ENCODE measurements around the gene ARPC5. TPM values are rescaled to one million over a fixed set of nuclear protein-coding genes. Genes with fewer than 3 reads are reported as not detected.

The ARPC5 gene
- total RNA-seq, 2 donors from 2014 or later, result 120 to 221 TPM

DNA sequence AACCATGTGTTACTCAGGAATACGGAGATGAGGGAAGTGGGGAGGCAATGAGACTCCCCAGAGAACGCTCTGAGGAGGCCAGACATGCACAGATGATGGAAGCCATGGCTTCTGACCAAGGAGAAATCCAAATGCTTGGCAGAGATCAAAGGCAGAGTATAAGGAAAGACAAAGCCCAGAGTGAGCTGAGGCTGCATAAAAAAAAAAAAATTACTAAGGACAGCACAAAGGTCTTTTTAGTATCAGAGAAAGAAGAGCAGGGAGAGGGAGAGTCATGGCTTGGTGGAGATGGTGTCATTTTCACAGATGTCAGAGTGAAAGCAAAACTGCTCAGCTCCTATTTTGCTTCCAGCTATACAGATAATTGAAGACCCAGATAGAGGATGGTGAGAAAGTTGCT lies 37.2 kb downstream of the ARPC5 start:
- no peaks in the 10 kb centered on the region for H3K36me3 Mint-ChIP-seq
- peaks cover 4 to 5% of the 10 kb centered on the region in 2 donors for H3K27me3 Mint-ChIP-seq
- peak; percentile 75 to 88 for ATAC-seq
- H3K4me1 Mint-ChIP-seq (ENCODE audit: low read depth in 2 of 2), result peaks cover 27 to 33% of the 10 kb centered on the region in 2 donors
- peak overlapping the region; percentile 6 to 76 for H3K27ac Mint-ChIP-seq
- H3K9me3 Mint-ChIP-seq, result no peaks in the 10 kb centered on the region
- no peak for DNase-seq (ENCODE audit: low spot score)
- H3K4me3 Mint-ChIP-seq, result peak overlapping the region; percentile 4

DNA sequence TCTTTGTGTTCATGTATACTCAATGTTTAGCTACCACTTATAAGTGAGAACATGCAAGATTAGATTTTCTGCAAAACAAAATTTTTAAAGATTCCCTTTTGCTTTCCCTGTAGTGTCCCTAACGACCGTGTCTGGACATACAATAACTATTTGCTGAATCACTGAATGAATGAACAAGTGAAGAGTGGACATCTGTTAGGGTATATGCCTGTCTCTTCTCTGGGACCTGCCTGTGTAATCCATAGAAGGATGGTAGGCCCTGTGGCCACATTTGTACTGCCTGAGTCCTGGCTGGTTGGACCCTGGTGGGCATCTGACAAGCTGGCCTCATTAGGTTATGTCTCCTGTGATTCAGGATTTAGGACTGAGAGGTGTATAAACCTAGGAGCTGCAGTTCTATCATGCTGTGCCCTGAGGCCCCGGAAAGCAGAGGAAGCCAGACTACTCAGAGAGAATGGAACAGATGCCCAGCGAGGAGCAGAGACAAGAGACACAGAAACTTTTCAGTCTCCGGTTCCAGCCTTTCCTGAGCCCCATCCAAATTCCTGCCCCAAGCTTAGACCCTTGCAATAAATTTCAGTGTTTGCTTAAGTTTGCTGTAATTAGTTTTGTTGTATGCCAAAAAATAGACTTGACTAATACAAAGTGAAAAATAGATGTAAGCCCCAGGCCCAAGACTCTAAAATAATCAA lies 37.8 kb downstream of the ARPC5 start:
- peak overlapping the region; percentile 6 to 76 for H3K27ac Mint-ChIP-seq
- peaks cover 10 to 11% of the 10 kb centered on the region in 2 donors for H3K27me3 Mint-ChIP-seq
- peak overlapping the region; percentile 4 for H3K4me3 Mint-ChIP-seq
- DNase-seq (ENCODE audit: low spot score), result no peak
- H3K9me3 Mint-ChIP-seq, result no peaks in the 10 kb centered on the region
- H3K36me3 Mint-ChIP-seq, result peaks cover 4% of the 10 kb centered on the region
- ATAC-seq, result no peak
- H3K4me1 Mint-ChIP-seq (ENCODE audit: low read depth in 2 of 2), result peaks cover 32 to 39% of the 10 kb centered on the region in 2 donors

DNA sequence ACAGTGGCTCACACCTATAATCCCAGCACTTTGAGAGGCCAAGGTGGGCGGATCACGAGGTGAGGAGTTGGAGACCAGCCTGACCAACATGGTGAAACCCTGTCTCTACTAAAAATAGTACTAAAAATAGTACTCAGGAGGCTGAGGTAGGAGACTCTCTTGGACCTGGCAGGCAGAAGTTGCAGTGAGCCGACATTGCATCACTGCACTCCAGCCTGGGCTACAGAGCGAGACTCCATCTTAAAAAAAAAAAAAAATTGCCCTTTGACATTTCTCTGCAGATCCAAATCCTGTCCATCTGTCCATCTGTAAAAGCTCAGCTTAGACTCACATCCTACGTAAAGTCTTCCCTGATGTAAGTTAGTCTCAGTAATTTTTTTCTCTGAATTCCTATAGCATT lies 39.1 kb downstream of the ARPC5 start:
- Mint-ChIP-seq H3K4me3 (no peak overlapping the region), H3K36me3 (peaks cover 4% of the 10 kb centered on the region), H3K4me1 (ENCODE audit: low read depth in 2 of 2) (peaks cover 34 to 44% of the 10 kb centered on the region in 2 donors), H3K27me3 (peaks cover 11 to 13% of the 10 kb centered on the region in 2 donors), H3K27ac (no peak overlapping the region), H3K9me3 (no peaks in the 10 kb centered on the region)
- DNase-seq (ENCODE audit: low spot score) (no peak), ATAC-seq (no peak)

DNA sequence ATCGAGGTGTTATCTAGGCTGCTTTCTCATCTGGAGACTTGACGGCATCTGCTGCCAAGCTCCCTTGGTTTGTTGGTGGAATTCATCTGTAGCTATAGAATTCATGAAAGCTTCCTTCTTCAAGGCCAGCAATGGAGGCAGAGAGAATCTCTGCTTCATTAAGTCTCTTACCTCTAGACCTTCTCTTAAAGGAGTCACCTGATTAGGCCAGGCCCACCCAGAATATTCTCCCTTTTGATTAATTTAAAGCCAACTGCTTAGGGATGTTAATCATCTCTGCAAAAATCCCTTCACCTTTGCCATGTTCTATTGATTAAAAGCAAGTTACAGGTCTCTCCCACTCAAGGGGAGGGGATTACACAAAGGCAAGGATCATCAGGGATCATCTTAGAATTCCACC lies 40.0 kb downstream of the ARPC5 start:
- no peak overlapping the region for H3K27ac Mint-ChIP-seq
- no peaks in the 10 kb centered on the region for H3K9me3 Mint-ChIP-seq
- DNase-seq (ENCODE audit: low spot score) (no peak), ATAC-seq (no peak)
- peaks cover 40 to 46% of the 10 kb centered on the region in 2 donors for H3K4me1 Mint-ChIP-seq (ENCODE audit: low read depth in 2 of 2)
- no peak overlapping the region for H3K4me3 Mint-ChIP-seq
- peaks cover 11 to 13% of the 10 kb centered on the region in 2 donors for H3K27me3 Mint-ChIP-seq
- H3K36me3 Mint-ChIP-seq, result peaks cover 4% of the 10 kb centered on the region

DNA sequence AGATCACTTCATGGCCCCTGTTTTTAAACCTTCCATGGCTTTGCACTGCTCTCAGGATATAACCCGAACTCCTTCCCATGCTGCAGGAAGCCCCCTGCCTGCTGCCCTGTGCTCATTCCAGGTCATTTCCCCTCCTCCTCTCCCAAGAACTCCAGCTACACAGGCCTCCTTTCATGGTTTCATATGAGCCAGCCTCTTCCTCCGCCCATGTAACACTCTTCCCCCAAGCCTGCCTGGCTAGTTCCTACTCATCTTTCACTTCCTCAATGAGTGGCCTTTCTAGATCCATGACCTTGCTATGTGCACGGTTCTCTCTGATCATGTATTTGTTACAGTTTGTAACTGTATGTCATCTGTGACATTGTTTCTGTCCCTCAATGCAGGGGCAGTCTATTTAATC lies 42.2 kb downstream of the ARPC5 start:
- Mint-ChIP-seq H3K9me3 (no peaks in the 10 kb centered on the region), H3K4me1 (ENCODE audit: low read depth in 2 of 2) (peaks cover 33 to 44% of the 10 kb centered on the region in 2 donors), H3K36me3 (peaks cover 4% of the 10 kb centered on the region), H3K4me3 (no peak overlapping the region), H3K27ac (peak overlapping the region; percentile 18 to 67), H3K27me3 (peaks cover 11 to 13% of the 10 kb centered on the region in 2 donors)
- DNase-seq (ENCODE audit: low spot score) (no peak), ATAC-seq (no peak)

DNA sequence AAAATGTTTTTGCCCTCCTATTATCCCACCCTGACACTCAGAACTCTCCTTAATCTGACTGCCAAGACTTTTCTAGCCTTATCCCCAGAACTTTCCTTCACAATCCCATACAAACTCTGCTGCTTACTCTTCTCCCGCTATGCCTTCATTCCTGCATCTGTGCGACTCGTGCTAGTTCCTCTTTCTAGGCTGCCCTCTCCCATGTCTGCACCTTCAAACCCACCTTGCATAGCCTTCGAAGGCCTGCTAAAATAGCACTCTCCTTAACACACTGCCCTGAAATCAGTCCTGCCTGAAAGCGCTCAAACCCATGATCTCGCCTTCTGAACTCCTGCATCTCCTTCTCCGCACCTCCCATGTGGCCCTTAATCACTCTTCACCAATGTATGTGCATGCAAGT lies 42.9 kb downstream of the ARPC5 start:
- Mint-ChIP-seq H3K4me1 (ENCODE audit: low read depth in 2 of 2) (peaks cover 26 to 38% of the 10 kb centered on the region in 2 donors), H3K36me3 (peaks cover 4% of the 10 kb centered on the region), H3K9me3 (no peaks in the 10 kb centered on the region), H3K27me3 (peaks cover 11 to 13% of the 10 kb centered on the region in 2 donors), H3K27ac (peak overlapping the region; percentile 18 to 67), H3K4me3 (no peak overlapping the region)
- no peak for DNase-seq (ENCODE audit: low spot score)
- no peak for ATAC-seq

DNA sequence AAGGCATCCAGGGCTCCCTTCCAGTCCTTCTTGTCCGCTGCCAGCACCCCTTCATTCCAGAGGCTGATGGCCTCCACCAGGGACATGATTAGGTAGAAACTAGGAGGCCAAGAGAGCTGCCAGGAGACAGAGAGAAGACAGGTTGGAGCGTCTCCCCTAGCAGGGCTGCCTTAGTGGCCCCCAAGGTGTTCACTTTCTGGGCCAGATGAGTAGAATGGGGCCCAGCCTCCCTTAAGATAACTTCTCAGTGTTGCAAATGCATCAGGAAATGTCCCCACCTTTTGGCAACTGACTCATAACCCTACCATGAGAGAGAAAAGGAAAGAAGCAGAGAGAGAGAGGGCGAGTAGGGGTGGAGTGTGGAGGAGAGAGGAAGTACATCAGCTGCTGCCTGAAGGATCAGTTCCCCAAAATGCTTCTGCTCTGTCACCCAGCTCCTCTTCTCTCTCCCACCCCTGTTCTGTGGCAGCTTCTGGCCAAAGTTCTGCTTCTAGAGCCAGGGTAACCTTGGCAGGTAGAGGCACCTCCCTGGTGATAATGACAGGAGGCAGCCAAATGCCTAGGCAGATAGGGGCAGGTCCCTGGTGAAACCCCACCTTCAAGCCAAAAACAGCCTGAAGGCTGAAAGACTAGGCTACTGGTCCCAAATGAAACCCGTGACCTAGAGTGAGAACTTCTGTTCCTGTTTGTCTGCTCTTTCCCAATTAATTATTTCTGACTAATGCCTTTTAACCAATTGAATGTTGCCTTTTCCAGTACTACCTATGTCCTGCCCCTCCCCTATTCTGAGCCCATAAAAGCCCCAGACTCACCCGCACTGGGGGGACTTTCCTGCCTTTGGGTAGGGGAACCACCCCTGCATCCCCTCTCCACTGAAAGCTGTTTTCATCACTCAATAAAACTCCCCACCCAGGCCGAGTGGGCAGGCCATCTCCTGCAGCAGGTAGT lies 45.1 kb downstream of the ARPC5 start, which contains the start of gene NCF2:
Gene NCF2 (minus strand): TSS at position 216 of the 948 bp plus-strand sequence. CDS start 130 bp downstream, at position 86.
- Mint-ChIP-seq H3K4me1 (ENCODE audit: low read depth in 2 of 2) (peaks cover 25 to 35% of the 10 kb centered on the region in 2 donors), H3K36me3 (peaks cover 4% of the 10 kb centered on the region), H3K27me3 (peaks cover 11 to 13% of the 10 kb centered on the region in 2 donors), H3K9me3 (no peaks in the 10 kb centered on the region), H3K27ac (peak within 1 kb of the TSS; percentile 86 to 96), H3K4me3 (peak within 1 kb of the TSS; percentile 35)
- peak; percentile 90 to 94 for ATAC-seq
- peak; percentile 76 for DNase-seq (ENCODE audit: low spot score)

DNA sequence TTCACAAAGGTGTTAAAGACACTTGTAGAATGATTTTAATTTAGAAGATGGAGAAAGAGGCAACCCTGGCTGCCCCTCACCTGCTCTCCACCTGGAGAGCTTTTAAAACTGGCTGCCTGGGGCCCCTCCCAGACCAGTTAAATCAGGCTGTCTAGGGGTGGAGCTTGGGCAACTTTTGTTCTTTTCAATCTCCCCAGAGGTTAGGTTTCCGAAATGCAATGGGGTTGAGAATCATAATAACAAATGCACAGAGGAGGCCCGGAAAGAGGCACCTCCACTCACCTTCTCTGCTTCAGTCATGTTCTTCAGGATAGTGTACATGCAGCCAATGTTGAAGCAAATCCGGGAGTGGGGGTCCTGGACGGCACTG lies 45.7 kb downstream of the ARPC5 start:
- Mint-ChIP-seq H3K9me3 (no peaks in the 10 kb centered on the region), H3K4me3 (peak overlapping the region; percentile 35), H3K4me1 (ENCODE audit: low read depth in 2 of 2) (peaks cover 25 to 37% of the 10 kb centered on the region in 2 donors), H3K27me3 (peaks cover 11 to 13% of the 10 kb centered on the region in 2 donors), H3K36me3 (peaks cover 4% of the 10 kb centered on the region), H3K27ac (peak overlapping the region; percentile 86 to 96)
- ATAC-seq (no peak), DNase-seq (ENCODE audit: low spot score) (no peak)

DNA sequence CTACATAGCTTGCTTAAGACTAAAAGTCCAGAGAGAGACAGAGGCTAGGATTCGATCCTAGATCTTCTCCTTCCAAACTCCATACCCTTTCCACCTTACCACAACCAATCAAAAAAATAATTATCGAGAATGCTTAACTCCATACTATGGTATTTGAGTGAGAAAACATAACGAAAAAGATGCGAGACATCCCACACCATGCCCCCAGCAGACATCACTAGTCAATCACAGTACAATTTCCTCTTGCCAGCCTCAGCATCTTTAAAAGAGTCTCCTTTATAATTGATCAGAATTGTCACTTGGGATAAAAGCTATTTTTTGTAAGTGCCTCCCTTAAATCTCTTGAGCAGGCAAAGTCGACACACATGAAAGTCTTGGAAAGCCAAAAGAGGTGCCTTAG lies 46.2 kb downstream of the ARPC5 start:
- peak overlapping the region; percentile 86 to 96 for H3K27ac Mint-ChIP-seq
- H3K36me3 Mint-ChIP-seq, result peaks cover 4% of the 10 kb centered on the region
- peaks cover 11 to 13% of the 10 kb centered on the region in 2 donors for H3K27me3 Mint-ChIP-seq
- DNase-seq (ENCODE audit: low spot score) (no peak), ATAC-seq (no peak)
- H3K4me1 Mint-ChIP-seq (ENCODE audit: low read depth in 2 of 2), result peaks cover 25 to 37% of the 10 kb centered on the region in 2 donors
- peak overlapping the region; percentile 35 for H3K4me3 Mint-ChIP-seq
- H3K9me3 Mint-ChIP-seq, result no peaks in the 10 kb centered on the region

DNA sequence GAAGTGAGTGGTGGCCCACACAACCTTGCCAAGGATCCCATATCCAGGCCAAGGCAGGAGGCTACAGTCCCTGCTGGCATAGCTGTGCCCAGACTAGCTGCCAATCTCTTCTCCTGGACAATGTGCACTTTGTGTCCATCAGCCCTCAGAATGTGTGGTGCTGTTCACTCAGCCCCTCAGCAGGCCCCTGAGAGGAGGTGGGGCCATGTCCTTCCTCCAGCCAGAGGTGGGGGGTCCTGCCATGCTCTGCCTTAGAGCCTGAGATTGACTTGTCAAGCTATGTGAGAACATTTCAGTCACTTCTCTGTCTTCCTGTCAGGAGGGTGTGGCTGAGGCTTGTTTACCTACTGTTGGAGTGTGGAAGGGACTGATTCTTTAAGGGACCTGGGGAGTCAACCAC lies 46.8 kb downstream of the ARPC5 start:
- peak overlapping the region; percentile 35 for H3K4me3 Mint-ChIP-seq
- H3K9me3 Mint-ChIP-seq, result no peaks in the 10 kb centered on the region
- peaks cover 4% of the 10 kb centered on the region for H3K36me3 Mint-ChIP-seq
- H3K4me1 Mint-ChIP-seq (ENCODE audit: low read depth in 2 of 2), result peaks cover 25 to 37% of the 10 kb centered on the region in 2 donors
- DNase-seq (ENCODE audit: low spot score) (no peak), ATAC-seq (no peak)
- H3K27ac Mint-ChIP-seq, result peak overlapping the region in 1 of 2 donors; percentile 96
- H3K27me3 Mint-ChIP-seq, result peaks cover 11 to 12% of the 10 kb centered on the region in 2 donors

DNA sequence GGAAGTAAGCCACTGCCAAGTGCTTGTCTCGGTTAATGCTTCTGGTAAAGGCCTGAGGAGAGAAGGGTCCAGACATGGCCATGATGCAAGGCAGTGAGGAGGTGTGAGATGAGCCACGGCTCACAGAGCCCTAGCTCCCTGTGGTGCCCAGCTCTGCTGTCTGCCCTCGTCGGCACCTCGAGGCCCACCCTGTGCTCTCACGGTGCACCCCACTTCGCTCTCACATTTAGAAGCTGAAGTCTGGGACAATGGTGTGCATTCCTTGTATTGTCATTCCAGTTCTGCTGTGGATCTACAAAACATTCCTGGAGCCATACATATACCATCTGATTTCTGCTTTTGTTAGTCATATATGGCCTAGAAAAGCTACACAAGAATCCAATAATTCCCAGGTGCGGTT lies 48.7 kb downstream of the ARPC5 start:
- ATAC-seq (no peak), DNase-seq (ENCODE audit: low spot score) (no peak)
- no peaks in the 10 kb centered on the region for H3K9me3 Mint-ChIP-seq
- no peak overlapping the region for H3K4me3 Mint-ChIP-seq
- no peaks in the 10 kb centered on the region for H3K36me3 Mint-ChIP-seq
- H3K27me3 Mint-ChIP-seq, result no peaks in the 10 kb centered on the region
- peaks cover 13 to 26% of the 10 kb centered on the region in 2 donors for H3K4me1 Mint-ChIP-seq (ENCODE audit: low read depth in 2 of 2)
- H3K27ac Mint-ChIP-seq, result no peak overlapping the region

DNA sequence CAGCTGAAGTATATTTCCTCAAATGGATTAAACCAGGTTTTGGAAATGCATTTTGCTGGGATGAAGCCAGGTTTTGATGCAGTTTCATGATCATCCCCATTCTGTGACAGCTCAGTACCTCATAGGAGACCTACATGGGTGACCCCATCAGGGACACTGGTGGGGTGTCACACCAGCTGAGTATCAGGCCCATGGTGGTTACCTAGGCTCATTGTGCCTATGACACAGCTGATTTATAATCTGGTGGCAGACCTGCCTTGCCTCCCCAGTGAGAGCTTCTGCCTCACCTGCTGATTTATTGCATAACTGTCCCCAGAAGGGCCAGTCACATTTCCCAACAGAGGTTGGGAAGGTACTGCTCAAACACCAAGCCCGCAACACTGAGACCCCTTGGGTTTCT lies 49.1 kb downstream of the ARPC5 start:
- H3K27me3 Mint-ChIP-seq, result no peaks in the 10 kb centered on the region
- no peaks in the 10 kb centered on the region for H3K9me3 Mint-ChIP-seq
- H3K36me3 Mint-ChIP-seq, result no peaks in the 10 kb centered on the region
- ATAC-seq (no peak), DNase-seq (ENCODE audit: low spot score) (no peak)
- H3K27ac Mint-ChIP-seq, result no peak overlapping the region
- no peak overlapping the region for H3K4me3 Mint-ChIP-seq
- H3K4me1 Mint-ChIP-seq (ENCODE audit: low read depth in 2 of 2), result peaks cover 13 to 26% of the 10 kb centered on the region in 2 donors

DNA sequence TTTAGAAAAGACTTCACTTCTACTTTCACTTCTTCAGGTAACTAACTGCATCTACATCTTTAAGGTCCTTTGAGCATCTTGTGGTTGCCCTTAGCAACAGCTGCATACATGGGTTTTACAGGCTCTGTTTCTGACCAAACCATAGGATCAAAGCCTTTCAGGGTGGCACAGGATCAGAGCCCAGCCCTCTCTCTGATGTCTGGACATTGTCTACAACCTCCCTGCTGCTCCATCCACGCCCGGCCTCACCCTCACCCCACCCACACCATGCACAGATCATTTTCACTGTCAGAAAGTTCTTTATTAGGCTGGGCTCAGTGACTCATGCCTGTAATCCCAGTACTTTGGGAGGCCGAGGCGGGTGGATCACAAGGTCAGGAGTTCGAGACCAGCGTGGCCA lies 50.5 kb downstream of the ARPC5 start:
- no peaks in the 10 kb centered on the region for H3K9me3 Mint-ChIP-seq
- H3K27me3 Mint-ChIP-seq, result no peaks in the 10 kb centered on the region
- H3K4me1 Mint-ChIP-seq (ENCODE audit: low read depth in 2 of 2), result peaks cover 6 to 18% of the 10 kb centered on the region in 2 donors
- H3K36me3 Mint-ChIP-seq, result no peaks in the 10 kb centered on the region
- H3K4me3 Mint-ChIP-seq, result no peak overlapping the region
- H3K27ac Mint-ChIP-seq, result no peak overlapping the region
- DNase-seq (ENCODE audit: low spot score) (no peak), ATAC-seq (no peak)

DNA sequence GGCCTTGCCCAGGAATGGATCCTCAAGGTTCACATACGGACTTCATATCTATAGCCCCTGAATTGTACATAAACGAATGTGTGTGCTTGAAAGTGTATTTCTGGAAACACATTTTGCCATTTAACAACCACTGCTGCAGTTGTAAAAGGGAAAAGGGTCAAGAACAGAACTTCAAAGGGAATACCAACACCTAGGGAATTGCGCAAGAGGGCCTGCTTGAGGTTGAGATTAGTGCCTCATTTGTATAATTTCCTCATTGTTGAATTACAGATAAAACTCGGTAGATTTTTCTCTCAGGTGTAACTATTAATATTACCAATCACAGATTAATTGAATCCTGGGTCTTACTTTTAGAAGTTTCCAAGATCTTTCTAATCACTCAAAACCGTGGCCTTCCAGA lies 51.4 kb downstream of the ARPC5 start:
- Mint-ChIP-seq H3K27me3 (no peaks in the 10 kb centered on the region), H3K9me3 (no peaks in the 10 kb centered on the region), H3K4me1 (ENCODE audit: low read depth in 2 of 2) (peaks cover 9 to 16% of the 10 kb centered on the region in 2 donors), H3K4me3 (no peak overlapping the region), H3K27ac (no peak overlapping the region), H3K36me3 (no peaks in the 10 kb centered on the region)
- no peak for DNase-seq (ENCODE audit: low spot score)
- ATAC-seq, result no peak
